ENCODE data around the gene SUSD1. TPM values are rescaled to one million over a fixed set of nuclear protein-coding genes. Genes with fewer than 3 reads are reported as not detected.

SUSD1 gene
- total RNA-seq, 1 experiment from 2014 or later, result 8.1 TPM

DNA sequence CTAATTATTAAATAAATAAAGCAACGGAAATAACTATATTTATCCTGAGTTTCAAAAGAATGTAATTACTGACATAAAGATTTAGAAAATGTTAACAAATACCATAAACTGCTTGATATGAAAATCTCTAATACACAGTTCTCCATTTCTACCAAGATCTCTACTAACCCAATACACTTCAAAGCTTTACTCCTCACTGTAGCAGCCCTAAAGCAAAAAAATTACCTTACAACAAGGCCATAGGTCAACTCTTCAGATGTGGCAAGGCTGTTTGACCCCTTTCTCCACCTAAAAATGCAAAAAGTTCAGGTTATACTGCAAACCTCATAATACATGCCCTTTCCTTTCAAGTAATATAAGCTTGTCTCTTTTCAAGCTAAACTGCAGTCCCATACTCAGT lies 181.8 kb downstream of the SUSD1 start:
- Histone ChIP-seq H3K27ac (ENCODE audit: insufficient read length, low read depth, low read length) (no peak overlapping the region), H3K4me1 (ENCODE audit: insufficient read depth, low read length) (no peaks in the 10 kb centered on the region), H2BK15ac (ENCODE audit: low read depth, low read length) (no peak overlapping the region), H2AK5ac (ENCODE audit: insufficient read length, low read length) (no peak overlapping the region), H3K27me3 (ENCODE audit: insufficient read depth, low read length) (no peaks in the 10 kb centered on the region), H3K18ac (ENCODE audit: insufficient read length, low read depth, low read length) (no peak overlapping the region), H2BK12ac (ENCODE audit: insufficient read length, low read depth, low read length) (no peak overlapping the region), H3K56ac (ENCODE audit: insufficient read length, low read depth, low read length) (no peak overlapping the region), H2BK20ac (ENCODE audit: low read depth, low read length, poor library complexity, severe bottlenecking) (no peak overlapping the region), H3T11ph (ENCODE audit: low read length) (no peak overlapping the region), H4K5ac (ENCODE audit: insufficient read length, low read depth, low read length) (no peak overlapping the region), H3K79me2 (ENCODE audit: insufficient read depth, low read length) (no peaks in the 10 kb centered on the region), H3K14ac (ENCODE audit: insufficient read depth, low read length) (no peak overlapping the region), H4K91ac (ENCODE audit: insufficient read length, low read depth, low read length) (no peak overlapping the region), H3K9me3 (ENCODE audit: control insufficient read depth, low read depth, low read length) (no peaks in the 10 kb centered on the region), H3K79me1 (ENCODE audit: insufficient read depth, low read depth, low read length, poor library complexity, severe bottlenecking) (no peaks in the 10 kb centered on the region), H3K9ac (ENCODE audit: extremely low read depth, insufficient read length, low read length) (no peak overlapping the region), H4K8ac (replicated peaks; ENCODE audit: insufficient read length, low read depth, low read length) (no peak overlapping the region), H2AFZ (ENCODE audit: low read length) (no peak overlapping the region), H3K4ac (ENCODE audit: low read depth, low read length) (no peak overlapping the region), H2BK5ac (ENCODE audit: insufficient read length, low read length) (no peak overlapping the region), H4K20me1 (ENCODE audit: control insufficient read depth, insufficient read depth, insufficient read length) (no peaks in the 10 kb centered on the region), H3K23ac (ENCODE audit: insufficient read length, low read depth, low read length) (no peak overlapping the region), H3K4me2 (ENCODE audit: insufficient read depth, insufficient read length, low read length) (no peak overlapping the region), H2BK120ac (ENCODE audit: low read depth, low read length, poor library complexity, severe bottlenecking) (no peak overlapping the region), H3K23me2 (ENCODE audit: insufficient read length, low read depth, low read length, poor library complexity, severe bottlenecking) (no peaks in the 10 kb centered on the region)
- Mint-ChIP-seq H3K27me3 (ENCODE audit: low read depth) (no peaks in the 10 kb centered on the region), H3K4me1 (no peaks in the 10 kb centered on the region), H3K27ac (no peak overlapping the region), H3K36me3 (ENCODE audit: insufficient read depth in 1 of 3, low read depth in 3 of 3) (no peaks in the 10 kb centered on the region), H3K4me3 (no peak overlapping the region), H3K9me3 (no peaks in the 10 kb centered on the region; a peak in 1 of 5 replicates)
- no CpG with 5 or more reads among the region's 1 CpG for WGBS (ENCODE audit: extremely low coverage, insufficient read length, low lambda C conversion rate)
- no peak for DNase-seq
- TF ChIP-seq, protein P1, sequence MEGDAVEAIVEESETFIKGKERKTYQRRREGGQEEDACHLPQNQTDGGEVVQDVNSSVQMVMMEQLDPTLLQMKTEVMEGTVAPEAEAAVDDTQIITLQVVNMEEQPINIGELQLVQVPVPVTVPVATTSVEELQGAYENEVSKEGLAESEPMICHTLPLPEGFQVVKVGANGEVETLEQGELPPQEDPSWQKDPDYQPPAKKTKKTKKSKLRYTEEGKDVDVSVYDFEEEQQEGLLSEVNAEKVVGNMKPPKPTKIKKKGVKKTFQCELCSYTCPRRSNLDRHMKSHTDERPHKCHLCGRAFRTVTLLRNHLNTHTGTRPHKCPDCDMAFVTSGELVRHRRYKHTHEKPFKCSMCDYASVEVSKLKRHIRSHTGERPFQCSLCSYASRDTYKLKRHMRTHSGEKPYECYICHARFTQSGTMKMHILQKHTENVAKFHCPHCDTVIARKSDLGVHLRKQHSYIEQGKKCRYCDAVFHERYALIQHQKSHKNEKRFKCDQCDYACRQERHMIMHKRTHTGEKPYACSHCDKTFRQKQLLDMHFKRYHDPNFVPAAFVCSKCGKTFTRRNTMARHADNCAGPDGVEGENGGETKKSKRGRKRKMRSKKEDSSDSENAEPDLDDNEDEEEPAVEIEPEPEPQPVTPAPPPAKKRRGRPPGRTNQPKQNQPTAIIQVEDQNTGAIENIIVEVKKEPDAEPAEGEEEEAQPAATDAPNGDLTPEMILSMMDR (conservative IDR thresholded peaks at IDR 0.05), result no peak
